GM13977 (cell line): Measurements from ENCODE around the gene NELFB.
"Not testable (repeated sequence)": the region's sequence is repeated elsewhere in the genome, so short reads cannot be mapped to it uniquely, and the experiment has no call there.

Experiments used
- DNase-seq: peaks from one replicate; pipeline ENCODE4 v3.0.0; 2012; ENCODE audit warnings: low spot score
- in situ Hi-C: fragments of 300-500 bp; cut with MboI; formaldehyde crosslinking; loops from one replicate; pipeline ENCODE4 v1.12.0; 2022; ENCODE audit warnings: low sequenced_read_pairs, low pct_unique_long_range_greater_than_20kb, mixed read lengths, inconsistent platforms; ENCODE audit not compliant: unreplicated experiment
- TF ChIP-seq, protein P1 (sequence below): IDR thresholded peaks from 2 replicates; pipeline ENCODE4 v1.5.1; 2012; ENCODE audit warnings: mild to moderate bottlenecking, control low read depth; ENCODE audit not compliant: insufficient read depth; ENCODE audit errors: extremely low read depth, missing control alignments

NELFB gene

DNA sequence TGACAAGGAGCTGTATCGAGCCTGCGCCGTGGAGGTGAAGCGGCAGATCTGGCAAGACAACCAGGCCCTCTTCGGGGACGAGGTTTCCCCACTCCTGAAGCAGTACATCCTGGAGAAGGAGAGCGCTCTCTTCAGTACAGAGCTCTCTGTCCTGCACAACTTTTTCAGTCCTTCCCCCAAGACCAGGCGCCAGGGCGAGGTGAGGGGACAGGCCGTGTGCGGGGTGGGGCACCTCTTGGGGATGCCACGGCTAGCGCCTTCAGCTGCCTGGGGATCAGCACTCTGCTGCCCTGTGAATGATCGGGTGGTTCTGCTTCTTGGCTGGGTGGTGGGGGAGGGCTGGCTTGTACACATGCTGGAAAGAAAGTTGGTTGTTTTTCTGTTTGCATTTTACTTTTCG, 1.7 kb downstream of the NELFB start:
- in situ Hi-C loops, result no loop called here
- TF ChIP-seq, protein P1, sequence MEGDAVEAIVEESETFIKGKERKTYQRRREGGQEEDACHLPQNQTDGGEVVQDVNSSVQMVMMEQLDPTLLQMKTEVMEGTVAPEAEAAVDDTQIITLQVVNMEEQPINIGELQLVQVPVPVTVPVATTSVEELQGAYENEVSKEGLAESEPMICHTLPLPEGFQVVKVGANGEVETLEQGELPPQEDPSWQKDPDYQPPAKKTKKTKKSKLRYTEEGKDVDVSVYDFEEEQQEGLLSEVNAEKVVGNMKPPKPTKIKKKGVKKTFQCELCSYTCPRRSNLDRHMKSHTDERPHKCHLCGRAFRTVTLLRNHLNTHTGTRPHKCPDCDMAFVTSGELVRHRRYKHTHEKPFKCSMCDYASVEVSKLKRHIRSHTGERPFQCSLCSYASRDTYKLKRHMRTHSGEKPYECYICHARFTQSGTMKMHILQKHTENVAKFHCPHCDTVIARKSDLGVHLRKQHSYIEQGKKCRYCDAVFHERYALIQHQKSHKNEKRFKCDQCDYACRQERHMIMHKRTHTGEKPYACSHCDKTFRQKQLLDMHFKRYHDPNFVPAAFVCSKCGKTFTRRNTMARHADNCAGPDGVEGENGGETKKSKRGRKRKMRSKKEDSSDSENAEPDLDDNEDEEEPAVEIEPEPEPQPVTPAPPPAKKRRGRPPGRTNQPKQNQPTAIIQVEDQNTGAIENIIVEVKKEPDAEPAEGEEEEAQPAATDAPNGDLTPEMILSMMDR, result no peak

GRCh38 chr9:137262173-137262908, 7.2 kb downstream of the NELFB start:
- in situ Hi-C loops, DNase-seq: not testable (repeated sequence)
- TF ChIP-seq, protein P1, result peak; percentile 12

More for the DNA sequence above, 1.7 kb downstream of the NELFB start:
- DNase-seq, result no peak

DNA sequence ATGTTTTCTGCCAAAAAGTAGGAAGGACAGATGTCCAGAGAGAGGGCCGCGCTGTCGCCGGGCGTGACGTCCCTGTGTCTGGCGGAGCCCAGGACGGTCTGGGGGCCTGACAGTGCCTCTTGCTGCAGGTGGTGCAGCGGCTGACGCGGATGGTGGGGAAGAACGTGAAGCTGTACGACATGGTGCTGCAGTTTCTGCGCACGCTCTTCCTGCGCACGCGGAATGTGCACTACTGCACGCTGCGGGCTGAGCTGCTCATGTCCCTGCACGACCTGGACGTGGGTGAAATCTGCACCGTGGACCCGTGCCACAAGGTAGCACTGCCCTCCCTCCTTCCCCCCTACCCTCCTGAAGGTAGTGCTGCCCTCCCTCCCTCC, 7.8 kb downstream of the NELFB start:
- TF ChIP-seq, protein P1, result no peak
- DNase-seq, result no peak
- in situ Hi-C loops, result no loop called here

DNA sequence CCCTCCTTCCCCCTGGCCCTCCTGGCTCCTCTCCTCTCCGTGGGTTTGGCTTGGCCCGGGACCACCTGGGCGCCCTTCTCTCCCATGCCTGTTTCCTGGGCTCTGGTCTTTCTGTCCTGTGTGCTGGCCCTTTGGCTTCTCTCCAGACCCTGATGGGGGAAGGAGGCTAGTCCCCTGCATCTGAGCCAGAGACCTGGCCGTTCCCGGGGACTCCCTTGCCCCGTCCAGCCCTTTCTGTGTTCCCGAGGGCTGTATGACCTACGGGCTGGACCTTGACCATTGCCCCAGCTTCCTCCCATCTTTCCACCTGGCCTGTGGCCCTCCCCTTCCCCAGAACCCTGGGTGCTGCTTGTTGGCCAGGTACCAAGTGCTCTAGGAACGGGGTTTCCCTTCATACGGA, 8.4 kb downstream of the NELFB start:
- DNase-seq, result no peak
- TF ChIP-seq, protein P1, result no peak
- in situ Hi-C loops, result no loop called here

- no peak for DNase-seq
- TF ChIP-seq, protein P1, result no peak
Measured at GRCh38 chr9:137264067-137264466, 8.9 kb downstream of the NELFB start.

GRCh38 chr9:137265496-137266161, 10.5 kb downstream of the NELFB start:
- in situ Hi-C loops, result no loop called here
- DNase-seq, result no peak
- TF ChIP-seq, protein P1, result no peak

More at GRCh38 chr9:137264067-137264466, 8.9 kb downstream of the NELFB start:
- in situ Hi-C loops, result no loop called here
